Stimulated activated CD8-positive, alpha-beta memory T cell treated with anti-CD3 and anti-CD28 coated beads, Interleukin-2, amount 100 ng/mL, for 1 hour (primary cell): ENCODE data around the gene ZNF865.
"Not testable (repeated sequence)": the region's sequence is repeated elsewhere in the genome, so short reads cannot be mapped to it uniquely, and the experiment has no call there.

Experiments
- DNase-seq, 2 donors: peaks; one replicate each; pipeline ENCODE4 v3.0.0-alpha.2; 2020; ENCODE audit warnings: low read depth in 2 of 2

ZNF865 gene

DNA sequence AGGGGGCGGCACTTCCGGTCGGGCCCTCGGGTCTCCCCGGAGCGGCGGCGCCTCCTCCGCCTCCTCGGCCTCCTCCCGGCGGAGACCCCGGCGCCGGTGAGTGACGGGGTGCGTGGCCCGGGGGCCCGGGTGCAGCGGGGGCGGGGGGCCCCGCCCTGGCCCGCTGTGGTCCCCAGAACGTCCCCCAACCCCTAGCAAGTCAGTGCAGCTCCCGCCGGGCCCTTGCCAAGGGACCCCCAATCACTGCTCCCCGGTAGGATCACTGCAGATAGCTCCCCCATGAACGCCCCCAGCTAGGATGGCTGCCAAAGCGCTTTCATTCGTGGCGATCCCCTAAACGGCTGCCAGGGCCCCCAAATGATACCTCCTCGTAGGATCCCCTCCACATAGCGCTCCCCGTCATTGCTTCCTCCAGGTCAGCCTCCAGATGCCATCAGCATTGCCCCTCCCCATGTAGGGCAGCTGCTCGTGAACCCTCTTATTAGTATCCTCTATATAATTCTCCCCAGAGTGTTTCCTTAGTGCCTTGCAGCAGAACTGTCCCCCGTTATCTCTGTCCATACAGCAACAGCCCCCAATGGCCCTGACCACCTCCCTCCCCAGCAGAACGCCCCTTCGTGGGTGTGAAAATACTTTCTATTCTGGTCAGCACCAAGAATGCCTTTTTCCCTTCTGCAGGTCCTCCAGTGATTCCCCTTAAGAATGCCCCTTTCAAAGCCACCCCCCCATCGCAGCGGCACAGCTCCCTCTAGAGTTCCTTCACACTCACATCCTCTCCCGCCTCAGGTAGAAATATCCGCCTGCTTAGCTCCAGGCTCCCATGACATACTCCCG lies at the start of gene ZNF865:
Gene ZNF865, plus strand, starts transcription at position 11 of the 834 bp plus-strand sequence. CDS start 7,972 bp downstream, outside the sequence.
- DNase-seq: peak; percentile 53 to 55

DNA sequence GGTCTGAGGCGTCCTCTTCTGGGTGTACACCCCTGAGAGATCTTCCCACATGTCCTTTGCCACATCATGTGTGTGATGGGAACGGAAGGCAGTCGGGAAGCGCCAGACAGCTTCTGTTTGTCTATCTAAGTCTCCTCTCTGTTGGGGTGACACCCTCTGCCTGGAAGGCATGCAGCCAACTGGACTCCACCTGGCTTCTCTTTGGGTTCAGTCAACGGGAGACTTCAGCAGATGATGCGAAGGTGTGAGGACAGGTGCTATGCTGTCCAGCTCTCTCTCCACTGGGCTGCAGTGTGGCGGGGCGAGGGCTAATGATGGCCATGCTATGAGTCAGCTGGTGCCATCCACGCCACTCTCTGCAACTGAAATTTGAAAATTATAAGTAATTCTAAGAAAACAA lies 45.8 kb upstream of the ZNF865 start:
- DNase-seq: no peak

DNA sequence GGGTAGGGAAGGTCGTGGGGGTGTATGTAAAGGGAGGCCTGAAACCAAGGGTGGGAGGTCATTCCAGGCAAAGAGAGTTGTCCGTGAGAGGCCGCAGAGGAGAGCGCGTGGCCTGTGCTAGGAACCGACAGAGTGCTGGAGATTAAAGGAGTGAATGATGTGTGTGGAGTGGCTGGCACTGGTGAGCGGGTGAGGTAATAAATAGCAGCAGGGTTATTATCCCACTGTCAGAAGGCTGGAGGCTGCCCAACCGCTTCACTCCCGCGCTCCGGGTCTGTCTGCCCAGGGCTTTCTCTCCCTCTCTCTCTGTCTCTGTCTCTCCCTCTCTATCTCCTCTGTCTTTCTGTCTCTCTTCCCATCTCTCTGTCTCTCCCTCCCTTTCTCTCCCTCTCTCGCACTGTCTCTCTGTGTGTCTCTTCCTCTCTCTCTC lies 42.2 kb upstream of the ZNF865 start:
- DNase-seq: no peak

- no peak for DNase-seq
Observed at GRCh38 chr19:55566823-55567222, 38.6 kb upstream of the ZNF865 start.

DNA sequence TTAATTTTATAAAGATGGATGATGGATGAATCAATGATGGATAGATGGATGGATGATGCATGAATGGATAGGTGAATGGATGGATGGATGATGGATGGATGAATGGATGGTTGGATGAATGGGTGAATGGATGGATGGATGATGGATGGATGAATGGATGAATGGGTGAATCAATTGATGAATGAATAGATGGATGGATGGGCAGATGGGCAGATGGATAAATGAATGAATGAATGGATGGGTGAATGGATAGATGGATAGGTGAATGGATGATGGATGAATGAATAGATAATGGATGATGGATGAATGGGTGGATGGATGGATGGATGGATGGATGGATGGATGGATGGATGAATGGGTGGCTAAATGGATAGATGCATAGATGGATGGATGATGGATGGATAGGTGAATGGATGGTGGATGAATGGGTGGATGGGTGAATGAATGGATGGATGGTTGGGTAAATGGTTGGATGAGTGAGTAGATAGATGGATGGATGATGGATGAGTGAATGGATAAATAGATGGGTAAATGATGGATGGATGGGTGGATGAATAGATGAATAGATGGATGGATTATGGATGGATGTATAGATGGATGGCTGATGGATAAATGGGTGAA lies 37.6 kb upstream of the ZNF865 start:
- no peak for DNase-seq

GRCh38 chr19:55569477-55569876 lies 36.0 kb upstream of the ZNF865 start:
- not testable (repeated sequence) for DNase-seq

DNA sequence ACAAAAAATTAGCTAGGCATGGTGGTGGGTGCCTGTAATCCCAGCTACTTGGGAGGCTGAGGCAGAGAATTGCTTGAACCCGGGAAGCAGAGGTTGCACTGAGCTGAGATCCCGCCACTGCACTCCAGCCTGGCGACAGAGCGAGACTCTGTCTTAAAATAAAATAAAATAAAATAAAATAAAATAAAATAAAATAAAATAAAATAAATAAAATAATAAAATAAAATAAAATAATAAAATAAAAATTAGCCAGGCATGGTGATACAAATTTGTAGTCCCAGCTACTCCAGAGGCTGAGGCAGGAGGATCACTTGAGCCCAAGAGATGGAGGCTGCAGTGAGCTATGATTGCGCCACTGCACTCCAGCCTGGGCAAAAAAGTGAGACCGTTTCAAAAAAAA lies 31.5 kb upstream of the ZNF865 start:
- not testable (repeated sequence) for DNase-seq

GRCh38 chr19:55576746-55577145 lies 28.7 kb upstream of the ZNF865 start:
- no peak for DNase-seq

DNA sequence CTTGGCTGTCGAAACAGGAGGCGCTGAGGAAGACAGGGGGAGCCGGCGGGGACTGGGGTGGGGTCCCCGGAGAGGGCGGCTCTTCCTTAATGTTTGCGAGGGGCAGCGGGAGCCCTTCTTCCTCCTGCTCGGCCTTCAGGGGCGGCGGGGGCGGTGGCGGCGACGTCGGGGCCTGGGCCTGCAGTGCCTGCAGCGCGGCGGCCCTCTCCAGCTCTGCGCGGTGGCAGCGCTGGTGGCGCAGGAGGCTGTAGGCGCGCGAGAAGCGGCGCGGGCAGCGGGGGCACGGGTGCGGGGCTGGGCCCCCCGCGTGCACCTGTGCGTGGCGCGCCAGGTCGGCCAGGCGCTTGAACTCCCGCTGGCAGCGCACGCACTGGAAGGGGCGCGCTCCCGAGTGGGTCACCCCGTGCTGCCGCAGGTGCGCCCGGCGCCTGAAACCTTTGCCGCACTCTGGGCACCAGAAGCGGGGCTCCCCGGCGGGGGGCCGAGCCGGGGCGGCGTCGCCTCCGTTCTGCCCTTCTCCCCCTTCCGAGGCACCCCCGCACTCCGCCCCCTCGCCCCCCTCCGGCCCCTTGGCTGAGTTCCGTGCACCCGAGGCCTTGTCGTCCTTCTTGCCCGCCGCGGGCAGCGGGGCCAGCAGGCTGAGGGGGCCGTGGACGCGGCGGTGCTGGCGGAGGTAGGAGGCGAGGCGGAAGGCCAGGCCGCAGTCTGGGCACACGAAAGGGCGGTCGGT lies 27.3 kb upstream of the ZNF865 start:
- DNase-seq: no peak

- DNase-seq: no peak
Observed at GRCh38 chr19:55578761-55579747, 26.4 kb upstream of the ZNF865 start.

DNA sequence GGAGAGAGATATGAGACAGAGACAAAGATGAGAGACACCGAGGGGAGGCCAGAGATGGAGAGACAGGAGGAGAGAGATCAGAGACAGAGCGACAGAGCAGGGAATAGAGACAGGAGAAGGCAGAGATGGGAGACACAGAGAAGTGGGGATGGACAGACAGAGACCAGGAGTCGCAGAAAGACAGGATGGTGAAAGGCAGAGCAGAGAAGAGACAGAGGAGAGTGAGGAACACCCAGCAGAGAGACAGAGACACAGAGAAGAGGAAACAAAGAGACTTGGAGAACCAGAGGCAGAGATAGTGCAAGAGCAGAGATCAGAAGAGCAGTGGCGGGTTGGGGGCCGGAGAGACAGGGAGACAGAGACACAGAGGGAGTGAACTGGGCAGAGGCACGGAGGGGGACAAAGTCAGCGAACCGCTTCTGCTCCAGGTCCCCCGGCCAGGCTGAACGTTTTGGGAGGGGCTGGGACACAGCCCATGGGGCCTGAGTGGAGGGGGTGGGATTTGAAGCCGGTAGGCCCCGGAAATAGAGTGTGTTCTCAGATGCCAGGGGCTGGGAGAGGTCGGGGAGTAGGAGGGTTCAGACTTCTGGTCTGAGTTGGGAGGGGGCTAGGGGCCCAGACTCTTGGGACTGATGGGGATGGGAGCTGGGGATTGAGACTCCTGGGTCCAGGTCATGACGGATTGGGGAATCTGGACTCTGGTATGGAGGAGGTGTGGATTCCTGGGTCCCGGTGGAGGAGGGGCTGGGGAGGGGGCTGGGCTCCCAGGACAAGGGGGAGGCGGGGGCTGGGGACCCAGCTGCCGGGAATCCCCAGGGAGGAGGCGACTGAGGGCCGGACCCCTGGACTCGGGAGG lies 25.5 kb upstream of the ZNF865 start:
- DNase-seq: no peak

- DNase-seq: peak; percentile 37 to 50
Observed at GRCh38 chr19:55580628-55581144, 24.8 kb upstream of the ZNF865 start, which contains the start of gene ZNF579. TSS of gene ZNF579 (minus strand) at chr19:55580848. CDS start at chr19:55579639, 1,209 bp downstream.

DNA sequence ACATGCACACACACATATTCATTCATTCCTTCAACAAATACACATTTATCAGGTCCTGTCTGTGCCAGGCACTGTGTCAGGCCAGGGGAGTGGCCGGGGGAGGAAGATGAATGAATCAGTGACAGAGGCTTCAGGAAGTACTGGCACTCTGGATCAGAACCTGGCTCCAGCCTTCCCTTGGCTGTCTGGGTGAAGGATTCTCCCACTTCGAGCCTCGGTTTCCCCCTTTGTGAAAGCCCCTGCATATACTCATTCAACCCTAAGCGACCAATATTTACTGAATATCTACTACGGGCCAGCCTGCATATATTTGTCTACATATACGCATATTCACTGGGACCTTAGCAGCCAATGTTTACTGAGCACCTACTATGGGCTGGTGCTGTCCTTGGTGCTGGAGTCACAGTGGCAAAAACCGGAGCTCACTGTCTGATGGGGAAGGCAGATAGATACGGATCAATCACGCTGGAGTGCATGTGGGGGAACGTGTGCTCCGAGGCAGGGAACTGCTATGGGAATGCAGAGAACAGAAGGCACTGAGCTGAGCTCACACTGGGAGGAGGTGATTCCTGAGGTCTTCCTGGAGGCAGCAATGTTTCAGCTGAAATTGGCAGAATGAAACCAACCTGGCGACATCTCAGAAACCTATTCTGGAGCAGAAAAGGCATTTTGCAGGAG lies 24.2 kb upstream of the ZNF865 start:
- DNase-seq: no peak

GRCh38 chr19:55581823-55582223 lies 23.6 kb upstream of the ZNF865 start:
- no peak for DNase-seq

- not testable (repeated sequence) for DNase-seq
Observed at GRCh38 chr19:55582284-55582683, 23.2 kb upstream of the ZNF865 start.

DNA sequence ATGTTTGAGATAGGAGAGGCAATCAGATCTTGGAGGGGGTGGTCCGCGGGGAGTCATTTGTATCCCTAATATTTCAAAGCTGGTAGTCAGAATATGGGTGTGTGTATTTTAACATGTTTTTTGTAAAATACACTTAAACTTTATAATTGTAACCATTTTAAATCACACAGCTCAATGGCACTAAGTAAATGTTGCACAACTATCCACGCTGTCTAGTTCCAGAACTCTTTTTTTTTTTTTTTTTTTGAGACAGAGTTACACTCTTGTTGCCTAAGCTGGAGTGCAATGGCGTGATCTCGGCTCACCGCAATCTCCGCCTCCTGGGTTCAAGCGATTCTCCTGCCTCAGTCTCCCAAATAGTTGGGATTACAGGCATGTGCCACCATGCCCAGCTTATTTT lies 21.6 kb upstream of the ZNF865 start:
- not testable (repeated sequence) for DNase-seq

DNA sequence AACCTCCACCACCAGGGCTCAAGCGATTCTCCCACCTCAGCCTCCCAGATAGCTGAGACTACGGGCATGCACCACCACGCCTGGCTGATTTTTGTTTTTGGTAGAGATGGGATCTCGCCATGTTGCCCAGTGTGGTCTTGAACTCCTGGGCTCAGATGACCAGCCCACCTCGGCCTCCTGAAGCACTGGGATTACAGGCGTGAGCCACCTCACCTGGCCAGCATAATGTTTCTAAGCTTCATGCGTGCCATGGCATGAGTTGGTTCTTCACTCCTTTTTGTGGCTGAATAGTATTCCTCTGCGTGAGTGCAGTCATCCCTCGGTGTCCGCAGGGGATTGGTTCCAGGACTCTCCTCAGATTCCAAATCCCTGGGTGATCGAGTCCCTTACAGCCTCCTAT lies 20.6 kb upstream of the ZNF865 start:
- DNase-seq: no peak

- DNase-seq: no peak
Observed at GRCh38 chr19:55585658-55586339, 19.6 kb upstream of the ZNF865 start.
